ENCODE data around the gene PCNA. TPM values are rescaled to one million over a fixed set of nuclear protein-coding genes. Genes with fewer than 3 reads are reported as not detected.

The PCNA gene
- total RNA-seq, 1 experiment from 2014 or later = 274 TPM

DNA sequence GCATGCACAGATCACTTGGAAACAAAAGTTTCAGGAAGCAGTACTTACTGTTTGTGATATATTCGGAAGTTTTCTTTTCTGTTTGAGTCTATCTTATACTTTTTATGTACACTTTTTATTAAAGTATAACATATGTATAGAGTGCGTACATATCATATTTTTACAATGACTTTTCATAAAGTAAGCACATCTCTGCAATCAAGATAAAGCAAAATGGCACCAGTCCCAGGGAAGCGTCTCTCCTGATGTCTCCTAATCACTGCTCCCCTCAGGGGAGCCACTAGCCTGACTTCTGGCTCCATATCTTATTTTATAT is 33.4 kb upstream of the PCNA start:
- WGBS (ENCODE audit: extremely low coverage, insufficient read length, low lambda C conversion rate) = no CpG with 5 or more reads among the region's 3 CpGs

More for the DNA sequence above, 33.4 kb upstream of the PCNA start:
- Histone ChIP-seq H2BK15ac (ENCODE audit: low read depth, low read length) (no peak overlapping the region), H3K27ac (ENCODE audit: insufficient read length, low read depth, low read length) (no peak overlapping the region), H3K9me3 (ENCODE audit: control insufficient read depth, low read depth, low read length) (no peaks in the 10 kb centered on the region), H4K20me1 (ENCODE audit: control insufficient read depth, insufficient read depth, insufficient read length) (no peaks in the 10 kb centered on the region), H2BK12ac (ENCODE audit: insufficient read length, low read depth, low read length) (no peak overlapping the region), H3K79me1 (ENCODE audit: insufficient read depth, low read depth, low read length, poor library complexity, severe bottlenecking) (peaks cover 4% of the 10 kb centered on the region), H4K91ac (ENCODE audit: insufficient read length, low read depth, low read length) (no peak overlapping the region), H3K23me2 (ENCODE audit: insufficient read length, low read depth, low read length, poor library complexity, severe bottlenecking) (no peaks in the 10 kb centered on the region), H3T11ph (ENCODE audit: low read length) (no peak overlapping the region), H3K27me3 (ENCODE audit: insufficient read depth, low read length) (no peaks in the 10 kb centered on the region), H2BK20ac (ENCODE audit: low read depth, low read length, poor library complexity, severe bottlenecking) (no peak overlapping the region), H3K4me2 (ENCODE audit: insufficient read depth, insufficient read length, low read length) (no peak overlapping the region), H4K8ac (replicated peaks; ENCODE audit: insufficient read length, low read depth, low read length) (no peak overlapping the region), H2BK120ac (ENCODE audit: low read depth, low read length, poor library complexity, severe bottlenecking) (no peak overlapping the region), H3K4ac (ENCODE audit: low read depth, low read length) (no peak overlapping the region), H3K4me1 (ENCODE audit: insufficient read depth, low read length) (peaks cover 3% of the 10 kb centered on the region; the same call in 1 of the 2 replicates), H3K79me2 (ENCODE audit: insufficient read depth, low read length) (no peaks in the 10 kb centered on the region; the same call in 1 of the 2 replicates), H3K23ac (ENCODE audit: insufficient read length, low read depth, low read length) (no peak overlapping the region), H3K14ac (ENCODE audit: insufficient read depth, low read length) (no peak overlapping the region), H3K56ac (ENCODE audit: insufficient read length, low read depth, low read length) (no peak overlapping the region), H4K5ac (ENCODE audit: insufficient read length, low read depth, low read length) (no peak overlapping the region), H3K9ac (ENCODE audit: extremely low read depth, insufficient read length, low read length) (no peak overlapping the region), H3K18ac (ENCODE audit: insufficient read length, low read depth, low read length) (no peak overlapping the region), H2BK5ac (ENCODE audit: insufficient read length, low read length) (no peak overlapping the region), H2AK5ac (ENCODE audit: insufficient read length, low read length) (no peak overlapping the region), H2AFZ (ENCODE audit: low read length) (no peak overlapping the region)
- Mint-ChIP-seq H3K9me3 (no peaks in the 10 kb centered on the region), H3K27me3 (ENCODE audit: low read depth) (no peaks in the 10 kb centered on the region), H3K27ac (no peak overlapping the region), H3K4me3 (no peak overlapping the region), H3K4me1 (peaks cover 13 to 28% of the 10 kb centered on the region in 2 experiments), H3K36me3 (ENCODE audit: insufficient read depth in 1 of 3, low read depth in 3 of 3) (peaks cover 0 to 3% (median 0%) of the 10 kb centered on the region in 3 experiments; a peak in 2 of 7 replicates)
- no peak for DNase-seq
- TF ChIP-seq, protein P1, sequence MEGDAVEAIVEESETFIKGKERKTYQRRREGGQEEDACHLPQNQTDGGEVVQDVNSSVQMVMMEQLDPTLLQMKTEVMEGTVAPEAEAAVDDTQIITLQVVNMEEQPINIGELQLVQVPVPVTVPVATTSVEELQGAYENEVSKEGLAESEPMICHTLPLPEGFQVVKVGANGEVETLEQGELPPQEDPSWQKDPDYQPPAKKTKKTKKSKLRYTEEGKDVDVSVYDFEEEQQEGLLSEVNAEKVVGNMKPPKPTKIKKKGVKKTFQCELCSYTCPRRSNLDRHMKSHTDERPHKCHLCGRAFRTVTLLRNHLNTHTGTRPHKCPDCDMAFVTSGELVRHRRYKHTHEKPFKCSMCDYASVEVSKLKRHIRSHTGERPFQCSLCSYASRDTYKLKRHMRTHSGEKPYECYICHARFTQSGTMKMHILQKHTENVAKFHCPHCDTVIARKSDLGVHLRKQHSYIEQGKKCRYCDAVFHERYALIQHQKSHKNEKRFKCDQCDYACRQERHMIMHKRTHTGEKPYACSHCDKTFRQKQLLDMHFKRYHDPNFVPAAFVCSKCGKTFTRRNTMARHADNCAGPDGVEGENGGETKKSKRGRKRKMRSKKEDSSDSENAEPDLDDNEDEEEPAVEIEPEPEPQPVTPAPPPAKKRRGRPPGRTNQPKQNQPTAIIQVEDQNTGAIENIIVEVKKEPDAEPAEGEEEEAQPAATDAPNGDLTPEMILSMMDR (conservative IDR thresholded peaks at IDR 0.05) = no peak

Measured in H9 (cell line).